Airway epithelial cell (primary cell): ENCODE data around the gene MARK4. TPM values are rescaled to one million over a fixed set of nuclear protein-coding genes. Genes with fewer than 3 reads are reported as not detected.

Source experiments
- total RNA-seq: library from RNA; depleted of rRNA; stranded (reverse); fragments of >200 nt; gene quantifications from 2 replicates; pipeline ENCODE4 v1.2.3, GENCODE V29; 2015

Gene MARK4
- 17.9 and 26.0 TPM in 2 replicates for total RNA-seq

GRCh38 chr19:45250832-45251451 is at the start of gene MARK4:
Gene MARK4 (plus strand): TSS chr19:45251271. CDS start chr19:45251589, 318 bp downstream.

DNA sequence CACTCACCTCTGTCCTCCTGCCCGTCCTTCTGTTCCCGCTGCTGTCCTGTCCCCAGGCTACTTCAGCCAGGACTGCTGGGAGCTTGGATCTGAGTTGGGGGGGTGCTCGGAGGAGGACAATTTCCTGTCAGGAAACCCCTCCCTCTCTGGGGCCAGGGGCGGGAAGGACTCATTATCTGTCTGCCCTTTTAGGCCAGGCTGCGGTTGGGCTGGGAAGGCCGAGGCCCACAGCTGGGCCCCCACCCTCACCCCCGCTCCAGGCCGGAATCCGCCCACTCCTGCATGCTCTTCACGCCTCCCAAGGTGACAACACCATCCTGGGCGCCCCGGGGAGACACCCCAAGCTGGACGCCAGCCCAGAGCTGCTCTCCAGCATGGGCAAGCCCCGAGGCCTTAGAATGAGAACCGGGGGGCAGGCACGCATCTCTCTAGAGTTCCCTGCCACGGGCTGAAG is 5.7 kb upstream of the MARK4 start, which contains the start of gene EXOC3L2:
EXOC3L2 (minus strand) TSS at position 74 of the 454 bp plus-strand sequence. CDS start 6,362 bp downstream, outside the sequence.

GRCh38 chr19:45322744-45323281 is 71.7 kb downstream of the MARK4 start, which contains the start of gene CKM:
Gene CKM (minus strand): TSS chr19:45322875. CDS start chr19:45319713, 3,162 bp downstream.

DNA sequence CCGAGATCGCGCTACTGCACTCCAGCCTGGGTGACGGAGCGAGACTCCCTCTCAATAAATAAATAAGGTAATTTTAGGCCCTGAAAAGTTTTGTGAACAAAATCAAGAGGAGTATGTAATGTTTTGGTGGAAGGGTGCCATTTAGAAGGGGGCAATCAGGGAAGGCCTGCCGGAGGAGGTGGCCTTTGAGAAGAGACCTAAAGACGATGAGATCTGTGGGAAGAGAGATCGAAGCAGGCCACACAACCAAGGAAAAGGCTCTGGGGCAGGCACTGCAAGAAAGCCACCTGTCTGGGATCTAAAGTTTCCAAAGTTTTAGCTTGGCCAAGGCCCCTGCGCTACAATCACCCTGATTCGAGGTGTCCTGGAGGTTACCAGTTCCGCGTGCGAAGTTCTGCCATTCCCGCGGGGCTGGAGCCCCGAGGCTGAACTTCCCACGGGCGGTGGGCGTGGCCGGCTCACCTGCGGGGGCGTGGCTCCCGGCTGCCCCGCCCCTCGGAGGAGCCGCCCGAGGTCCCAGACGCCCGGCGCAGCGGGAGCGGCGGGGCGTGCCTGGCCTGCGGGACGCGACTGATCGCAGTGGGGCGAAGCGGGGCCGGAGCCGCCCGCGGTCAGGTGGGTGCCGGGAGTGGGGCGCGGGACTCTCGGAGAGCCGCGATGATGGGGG is 89.3 kb downstream of the MARK4 start, which contains the start of gene KLC3:
KLC3 (plus strand) TSS at position 519 of the 667 bp plus-strand sequence. CDS start 4,792 bp downstream, outside the sequence.

Other genes starting within 250 kb of the MARK4 start
- gene RELB, start 249.8 kb upstream of the MARK4 start, total RNA-seq: 4.8 and 8.2 TPM in 2 replicates
- 24.7 and 31.9 TPM in 2 replicates for gene CLASRP, start 212.2 kb upstream of the MARK4 start, total RNA-seq
- 0.98 and 4.7 TPM in 2 replicates for gene ZNF296, start 174.8 kb upstream of the MARK4 start, total RNA-seq
- gene GEMIN7, start 172.0 kb upstream of the MARK4 start, total RNA-seq: 26.5 and 42.6 TPM in 2 replicates
- gene PPP1R37, start 158.1 kb upstream of the MARK4 start, total RNA-seq: 36.9 and 41.9 TPM in 2 replicates
- gene NKPD1, start 90.3 kb upstream of the MARK4 start, total RNA-seq: 2.3 and 2.6 TPM in 2 replicates
- 10.2 and 15.7 TPM in 2 replicates for gene TRAPPC6A, start 73.0 kb upstream of the MARK4 start, total RNA-seq
- gene BLOC1S3, start 72.5 kb upstream of the MARK4 start, total RNA-seq: 11.4 and 13.3 TPM in 2 replicates
- gene EXOC3L2, start 5.9 kb upstream of the MARK4 start, total RNA-seq: 0.21 and 0.46 TPM in 2 replicates
- not detected in 2 replicates for gene CKM, start 71.6 kb downstream of the MARK4 start, total RNA-seq
- gene KLC3, start 89.5 kb downstream of the MARK4 start, total RNA-seq: 50.2 and 51.0 TPM in 2 replicates
- 22.2 and 24.0 TPM in 2 replicates for gene ERCC2, start 119.3 kb downstream of the MARK4 start, total RNA-seq
- 64.0 and 90.9 TPM in 2 replicates for gene PPP1R13L, start 153.8 kb downstream of the MARK4 start, total RNA-seq
- 14.9 and 15.9 TPM in 2 replicates for gene POLR1G, start 155.4 kb downstream of the MARK4 start, total RNA-seq
- gene ERCC1, start 172.6 kb downstream of the MARK4 start, total RNA-seq: 116 and 129 TPM in 2 replicates
- 17.5 and 19.0 TPM in 2 replicates for gene FOSB, start 216.7 kb downstream of the MARK4 start, total RNA-seq
- 7.1 and 10.5 TPM in 2 replicates for gene RTN2, start 245.8 kb downstream of the MARK4 start, total RNA-seq
- gene PPM1N, start 247.2 kb downstream of the MARK4 start, total RNA-seq: 3.0 and 3.9 TPM in 2 replicates